ENCODE data around the gene RNF128.

Gene RNF128

GRCh38 chrX:106698693-106699092 is 27.8 kb upstream of the RNF128 start:
- no peak overlapping the region for H3K4me3 ChIP-seq (ENCODE audit: low read depth, low read length)
- no peaks in the 10 kb centered on the region for H3K9me3 ChIP-seq
- H3K27me3 ChIP-seq, result no peaks in the 10 kb centered on the region
- H3K4me1 ChIP-seq, result no peaks in the 10 kb centered on the region
- no peak for DNase-seq
- TF ChIP-seq CTCF (IDR thresholded peaks at IDR 0.05; ENCODE audit: low read depth, low read length), result no peak
- H3K36me3 ChIP-seq, result no peaks in the 10 kb centered on the region

- DNase-seq, result no peak
- Histone ChIP-seq H3K4me1 (no peaks in the 10 kb centered on the region), H3K27me3 (no peaks in the 10 kb centered on the region), H3K4me3 (ENCODE audit: low read depth, low read length) (no peak overlapping the region), H3K36me3 (no peaks in the 10 kb centered on the region), H3K9me3 (no peaks in the 10 kb centered on the region)
- no peak for TF ChIP-seq CTCF (IDR thresholded peaks at IDR 0.05; ENCODE audit: low read depth, low read length)
Measured at GRCh38 chrX:106702636-106703035, 23.9 kb upstream of the RNF128 start.

- Histone ChIP-seq H3K9me3 (no peaks in the 10 kb centered on the region), H3K4me3 (ENCODE audit: low read depth, low read length) (no peak overlapping the region), H3K36me3 (no peaks in the 10 kb centered on the region), H3K27me3 (no peaks in the 10 kb centered on the region), H3K4me1 (no peaks in the 10 kb centered on the region)
- DNase-seq, result no peak
- no peak for TF ChIP-seq CTCF (IDR thresholded peaks at IDR 0.05; ENCODE audit: low read depth, low read length)
Measured at GRCh38 chrX:106706466-106706865, 20.0 kb upstream of the RNF128 start.

GRCh38 chrX:106707771-106708454 is 18.6 kb upstream of the RNF128 start:
- Histone ChIP-seq H3K4me1 (no peaks in the 10 kb centered on the region), H3K4me3 (ENCODE audit: low read depth, low read length) (no peak overlapping the region), H3K9me3 (no peaks in the 10 kb centered on the region), H3K36me3 (no peaks in the 10 kb centered on the region), H3K27me3 (no peaks in the 10 kb centered on the region)
- DNase-seq, result no peak
- no peak for TF ChIP-seq CTCF (IDR thresholded peaks at IDR 0.05; ENCODE audit: low read depth, low read length)

- TF ChIP-seq CTCF (IDR thresholded peaks at IDR 0.05; ENCODE audit: low read depth, low read length), result no peak
- no peaks in the 10 kb centered on the region for H3K4me1 ChIP-seq
- no peak overlapping the region for H3K4me3 ChIP-seq (ENCODE audit: low read depth, low read length)
- H3K36me3 ChIP-seq, result no peaks in the 10 kb centered on the region
- no peaks in the 10 kb centered on the region for H3K9me3 ChIP-seq
- no peak for DNase-seq
- no peaks in the 10 kb centered on the region for H3K27me3 ChIP-seq
Measured at GRCh38 chrX:106710771-106711170, 15.7 kb upstream of the RNF128 start.

GRCh38 chrX:106711375-106711774 is 15.1 kb upstream of the RNF128 start:
- no peak for DNase-seq
- no peaks in the 10 kb centered on the region for H3K27me3 ChIP-seq
- H3K9me3 ChIP-seq, result no peaks in the 10 kb centered on the region
- H3K4me1 ChIP-seq, result no peaks in the 10 kb centered on the region
- no peaks in the 10 kb centered on the region for H3K36me3 ChIP-seq
- TF ChIP-seq CTCF (IDR thresholded peaks at IDR 0.05; ENCODE audit: low read depth, low read length), result no peak
- H3K4me3 ChIP-seq (ENCODE audit: low read depth, low read length), result no peak overlapping the region

Measured in BE2C (cell line).